Activated T-helper 2 cell treated with anti-CD3 and anti-CD28 coated beads, Interferon-gamma antibody, Interleukin-2, Interleukin-4, amounts not matched to agents 10 μg/mL and 5 μg/mL and 100 μg/mL, durations not matched to agents 14 hours and 24 hours and 36 hours (primary cell): ENCODE results near the gene RAE1. TPM values are rescaled to one million over a fixed set of nuclear protein-coding genes. Genes with fewer than 3 reads are reported as not detected.
A peak's percentile ranks its signal among the peaks of the same experiment; 100 is the strongest.

Experiments used
- DNase-seq: peaks from one replicate; pipeline ENCODE4 v3.0.0; 2021; ENCODE audit warnings: low spot score
- H3K27ac Mint-ChIP-seq: one replicate; pipeline ENCODE4 v1.8.0; 2021; ENCODE audit warnings: mixed read lengths
- H3K27me3 Mint-ChIP-seq: one replicate; pipeline ENCODE4 v1.8.0; 2021; ENCODE audit warnings: low read depth, mixed read lengths
- H3K36me3 Mint-ChIP-seq: one replicate; pipeline ENCODE4 v1.8.0; 2021; ENCODE audit warnings: low read depth, mixed read lengths
- H3K4me1 Mint-ChIP-seq: one replicate; pipeline ENCODE4 v1.8.0; 2021; ENCODE audit warnings: low read depth, mixed read lengths
- H3K4me3 Mint-ChIP-seq: one replicate; pipeline ENCODE4 v1.8.0; 2021; ENCODE audit warnings: low read depth, mild to moderate bottlenecking, moderate library complexity, mixed read lengths
- H3K9me3 Mint-ChIP-seq: one replicate; pipeline ENCODE4 v1.8.0; 2021; ENCODE audit warnings: mixed read lengths
- intact Hi-C: fragments of 100-400 bp; cut with micrococcal nuclease; formaldehyde crosslinking; loops from one replicate; pipeline ENCODE4 v1.15.1; 2023
- total RNA-seq: library from RNA; stranded (reverse); gene quantifications from 2 replicates; pipeline ENCODE4 v1.2.3, GENCODE V29; 2022

RAE1 gene
- total RNA-seq, 1 donor from 2014 or later = 48.1 TPM

GRCh38 chr20:57396212-57396983 is 45.3 kb downstream of the RAE1 start:
- H3K4me1 Mint-ChIP-seq = peaks cover 59% of the 10 kb centered on the region
- H3K36me3 Mint-ChIP-seq = peaks cover 86% of the 10 kb centered on the region
- intact Hi-C loops = loop anchor here (5.0 to 10.0 kb wide), 5 partner anchors 316 to 1768 kb away; partner anchors contain the start of genes PMEPA1, STX16, VAPB and ZNF831
- H3K9me3 Mint-ChIP-seq = no peaks in the 10 kb centered on the region
- H3K27me3 Mint-ChIP-seq = no peaks in the 10 kb centered on the region
- no peak for DNase-seq
- H3K4me3 Mint-ChIP-seq = peak overlapping the region; percentile 39
- H3K27ac Mint-ChIP-seq = peak overlapping the region; percentile 70

DNA sequence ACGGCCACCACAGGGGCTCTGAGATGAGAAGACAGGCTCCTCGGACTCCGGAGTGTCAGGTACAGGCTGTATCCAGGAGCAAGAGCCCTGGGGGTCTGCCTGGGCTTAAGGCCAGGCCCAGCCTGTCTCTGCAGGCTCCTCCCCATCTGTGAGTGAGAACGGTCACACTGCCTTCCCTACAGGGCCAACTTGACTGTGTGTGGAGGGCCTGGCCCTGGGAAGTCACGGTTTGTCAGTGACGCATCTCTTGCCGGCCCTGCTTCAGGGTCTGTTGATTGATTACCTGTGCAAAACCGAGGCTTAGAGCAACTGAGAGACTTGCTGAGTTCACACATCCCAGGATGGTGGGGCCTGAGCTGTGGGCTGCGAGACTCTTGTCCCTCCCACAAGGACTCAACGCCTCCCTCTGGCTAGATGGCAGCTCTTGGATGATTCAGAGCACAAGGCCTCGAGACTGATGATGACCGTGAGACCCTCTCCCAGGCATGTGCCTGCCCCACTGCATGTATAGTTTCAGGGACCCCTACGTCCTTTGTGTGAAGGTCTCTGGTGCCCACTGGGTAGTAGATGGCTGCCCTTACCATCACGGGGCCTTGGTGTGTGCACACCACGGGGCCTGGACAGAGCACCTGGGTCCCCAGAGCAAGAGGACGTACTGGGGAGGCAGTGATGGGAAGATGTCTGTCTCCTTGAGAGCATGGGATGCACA is 46.1 kb downstream of the RAE1 start:
- H3K4me3 Mint-ChIP-seq = peak overlapping the region; percentile 72
- intact Hi-C loops = loop anchor here (5.0 to 10.0 kb wide), 5 partner anchors 315 to 1768 kb away; partner anchors contain the start of genes PMEPA1, STX16, VAPB and ZNF831
- H3K9me3 Mint-ChIP-seq = no peaks in the 10 kb centered on the region
- H3K36me3 Mint-ChIP-seq = peaks cover 91% of the 10 kb centered on the region
- peak overlapping the region; percentile 91 for H3K27ac Mint-ChIP-seq
- H3K27me3 Mint-ChIP-seq = no peaks in the 10 kb centered on the region
- DNase-seq = no peak
- peaks cover 61% of the 10 kb centered on the region for H3K4me1 Mint-ChIP-seq

DNA sequence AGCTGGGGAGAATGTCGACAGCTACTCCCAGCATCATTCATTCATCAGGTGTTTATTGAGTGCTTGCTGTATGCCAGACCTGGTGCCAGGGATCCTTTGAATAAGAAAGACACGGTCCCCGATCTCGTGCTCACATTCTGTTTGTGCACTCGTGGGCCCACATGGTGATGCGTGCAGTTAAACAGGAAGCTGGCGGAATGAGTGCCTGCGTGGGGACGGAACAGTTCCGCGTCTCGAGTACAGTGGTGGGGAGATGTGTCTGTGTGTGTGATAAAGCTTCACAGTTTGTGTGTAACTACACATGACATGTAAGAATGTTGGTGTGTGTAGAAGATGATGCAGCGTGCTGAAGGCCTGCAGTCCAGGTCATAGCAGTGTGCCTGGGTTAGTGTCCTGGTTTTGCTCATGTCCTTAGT is 46.6 kb downstream of the RAE1 start:
- no peak for DNase-seq
- peak overlapping the region; percentile 91 for H3K27ac Mint-ChIP-seq
- peaks cover 61% of the 10 kb centered on the region for H3K4me1 Mint-ChIP-seq
- no peaks in the 10 kb centered on the region for H3K27me3 Mint-ChIP-seq
- no peaks in the 10 kb centered on the region for H3K9me3 Mint-ChIP-seq
- intact Hi-C loops = loop anchor here (2.0 to 10.0 kb wide), 6 partner anchors 35 to 1767 kb away; partner anchors contain the start of genes PMEPA1, STX16, VAPB and ZNF831
- H3K36me3 Mint-ChIP-seq = peaks cover 90% of the 10 kb centered on the region
- peak overlapping the region; percentile 72 for H3K4me3 Mint-ChIP-seq

GRCh38 chr20:57398231-57398821 is 47.3 kb downstream of the RAE1 start:
- Mint-ChIP-seq H3K4me1 (peaks cover 60% of the 10 kb centered on the region), H3K27me3 (no peaks in the 10 kb centered on the region), H3K27ac (peak overlapping the region; percentile 91), H3K36me3 (peaks cover 90% of the 10 kb centered on the region), H3K4me3 (peak overlapping the region; percentile 75), H3K9me3 (no peaks in the 10 kb centered on the region)
- intact Hi-C loops = loop anchor here (2.0 to 10.0 kb wide), 6 partner anchors 34 to 1766 kb away; partner anchors contain the start of genes PMEPA1, STX16, VAPB and ZNF831
- DNase-seq = peak; percentile 78

DNA sequence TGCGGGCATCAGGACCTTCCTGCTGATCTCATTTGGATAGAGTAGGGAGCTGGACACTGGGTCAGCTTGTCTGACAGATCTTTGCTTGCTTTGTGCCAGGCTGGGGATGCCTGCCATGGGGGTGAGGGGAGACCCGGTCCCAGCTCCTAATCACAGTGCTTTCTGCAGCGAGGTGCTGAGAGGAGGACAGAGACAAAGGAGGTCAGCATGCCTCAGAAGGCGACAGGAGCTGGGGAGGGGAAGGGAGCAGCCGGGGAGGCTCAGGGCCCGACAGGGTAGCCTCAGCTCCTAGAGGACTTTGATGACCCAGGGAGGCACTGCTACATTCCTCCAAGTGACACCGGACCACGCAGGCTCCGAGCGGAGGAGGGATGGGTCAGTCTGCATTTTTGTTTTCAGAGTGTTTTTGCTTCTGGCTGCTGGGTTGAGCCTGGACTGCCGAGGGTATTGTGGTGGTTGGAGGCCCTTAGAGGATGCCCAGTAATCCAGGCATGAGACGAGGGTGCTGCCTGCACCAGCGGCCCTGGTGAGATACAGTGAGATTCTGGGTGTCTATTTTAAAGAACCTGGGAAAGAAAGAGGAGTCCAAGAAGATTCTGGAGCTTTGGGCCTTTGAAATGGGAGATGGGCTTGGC is 48.0 kb downstream of the RAE1 start:
- Mint-ChIP-seq H3K9me3 (no peaks in the 10 kb centered on the region), H3K36me3 (peaks cover 87% of the 10 kb centered on the region), H3K27ac (peak overlapping the region; percentile 84), H3K4me1 (peaks cover 54% of the 10 kb centered on the region), H3K27me3 (no peaks in the 10 kb centered on the region), H3K4me3 (peak overlapping the region; percentile 75)
- intact Hi-C loops = loop anchor here (1.0 to 10.0 kb wide), 8 partner anchors 8 to 1766 kb away; partner anchors contain the start of genes PMEPA1, RBM38, STX16 and VAPB
- no peak for DNase-seq

- peak overlapping the region; percentile 84 for H3K27ac Mint-ChIP-seq
- DNase-seq = no peak
- no peaks in the 10 kb centered on the region for H3K9me3 Mint-ChIP-seq
- no peaks in the 10 kb centered on the region for H3K27me3 Mint-ChIP-seq
- peaks cover 84% of the 10 kb centered on the region for H3K36me3 Mint-ChIP-seq
- peaks cover 50% of the 10 kb centered on the region for H3K4me1 Mint-ChIP-seq
- intact Hi-C loops = loop anchor here (1.0 to 10.0 kb wide), 8 partner anchors 8 to 1765 kb away; partner anchors contain the start of genes PMEPA1, RBM38, STX16 and VAPB
- peak overlapping the region; percentile 75 for H3K4me3 Mint-ChIP-seq
Observed at GRCh38 chr20:57399587-57400155, 48.6 kb downstream of the RAE1 start.

DNA sequence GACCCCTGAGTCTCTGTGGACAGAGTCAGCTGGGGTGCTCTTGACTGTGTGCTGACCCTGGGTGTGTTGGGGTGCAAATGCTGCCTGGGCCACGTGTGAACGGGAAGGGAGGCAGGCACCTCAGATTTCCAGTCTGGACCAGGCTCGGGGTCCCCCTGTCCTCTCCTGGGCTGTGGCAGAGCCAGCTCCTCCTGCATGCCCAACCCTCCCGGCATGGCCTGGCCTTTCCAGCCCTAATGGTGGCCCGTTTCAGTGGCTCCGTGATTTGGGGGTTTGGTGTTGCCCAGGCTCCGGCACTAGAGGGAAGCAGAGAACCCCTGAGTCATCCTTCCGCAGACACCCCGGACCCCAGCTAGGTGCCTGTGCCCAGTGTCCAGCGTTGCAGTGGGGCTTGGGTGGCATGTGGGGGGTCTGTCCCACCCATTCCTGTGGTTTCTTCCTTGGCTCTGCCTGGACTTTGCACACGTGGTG is 49.2 kb downstream of the RAE1 start:
- intact Hi-C loops = no loop called here
- peaks cover 49% of the 10 kb centered on the region for H3K4me1 Mint-ChIP-seq
- no peak for DNase-seq
- H3K9me3 Mint-ChIP-seq = no peaks in the 10 kb centered on the region
- H3K27me3 Mint-ChIP-seq = no peaks in the 10 kb centered on the region
- no peak overlapping the region for H3K27ac Mint-ChIP-seq
- H3K4me3 Mint-ChIP-seq = peak overlapping the region; percentile 75
- H3K36me3 Mint-ChIP-seq = peaks cover 81% of the 10 kb centered on the region

- intact Hi-C loops = no loop called here
- no peaks in the 10 kb centered on the region for H3K27me3 Mint-ChIP-seq
- H3K27ac Mint-ChIP-seq = no peak overlapping the region
- no peak for DNase-seq
- peaks cover 78% of the 10 kb centered on the region for H3K36me3 Mint-ChIP-seq
- H3K9me3 Mint-ChIP-seq = no peaks in the 10 kb centered on the region
- peaks cover 47% of the 10 kb centered on the region for H3K4me1 Mint-ChIP-seq
- no peak overlapping the region for H3K4me3 Mint-ChIP-seq
Observed at GRCh38 chr20:57400821-57401564, 49.9 kb downstream of the RAE1 start.

GRCh38 chr20:57401565-57401918 is 50.5 kb downstream of the RAE1 start:
- peaks cover 75% of the 10 kb centered on the region for H3K36me3 Mint-ChIP-seq
- H3K27ac Mint-ChIP-seq = peak overlapping the region; percentile 9
- intact Hi-C loops = no loop called here
- no peak for DNase-seq
- peaks cover 42% of the 10 kb centered on the region for H3K4me1 Mint-ChIP-seq
- no peaks in the 10 kb centered on the region for H3K9me3 Mint-ChIP-seq
- no peak overlapping the region for H3K4me3 Mint-ChIP-seq
- no peaks in the 10 kb centered on the region for H3K27me3 Mint-ChIP-seq

- Mint-ChIP-seq H3K9me3 (no peaks in the 10 kb centered on the region), H3K27me3 (no peaks in the 10 kb centered on the region), H3K27ac (no peak overlapping the region), H3K36me3 (peaks cover 75% of the 10 kb centered on the region), H3K4me1 (peaks cover 33% of the 10 kb centered on the region), H3K4me3 (no peak overlapping the region)
- intact Hi-C loops = no loop called here
- DNase-seq = no peak
Observed at GRCh38 chr20:57402206-57403125, 51.4 kb downstream of the RAE1 start.

GRCh38 chr20:57403216-57403615 is 52.2 kb downstream of the RAE1 start:
- Mint-ChIP-seq H3K36me3 (peaks cover 75% of the 10 kb centered on the region), H3K9me3 (no peaks in the 10 kb centered on the region), H3K4me1 (peaks cover 25% of the 10 kb centered on the region), H3K27me3 (no peaks in the 10 kb centered on the region), H3K4me3 (no peak overlapping the region), H3K27ac (no peak overlapping the region)
- intact Hi-C loops = no loop called here
- no peak for DNase-seq
